Right hindlimb (tissue), 1 donor: ENCODE data around the gene KRT16.

ENCODE experiments used
- DNase-seq: peaks from one replicate; pipeline ENCODE4 v3.0.0-alpha.2; 2018

Gene KRT16

GRCh38 chr17:41612376-41613160 is at the start of gene KRT16:
Gene KRT16, minus strand, starts transcription at chr17:41612767. Its CDS starts 79 bp downstream, at chr17:41612688.
- peak; percentile 12 for DNase-seq

- no peak for DNase-seq
Measured at GRCh38 chr17:41660221-41660711, 47.7 kb upstream of the KRT16 start.

GRCh38 chr17:41659427-41660212 is 47.1 kb upstream of the KRT16 start:
- DNase-seq, result no peak

GRCh38 chr17:41658846-41659245 is 46.3 kb upstream of the KRT16 start:
- no peak for DNase-seq

GRCh38 chr17:41657936-41658335 is 45.4 kb upstream of the KRT16 start:
- DNase-seq, result no peak

- DNase-seq, result no peak
Measured at GRCh38 chr17:41657176-41657754, 44.7 kb upstream of the KRT16 start.

GRCh38 chr17:41656249-41657023 is 43.9 kb upstream of the KRT16 start:
- DNase-seq, result no peak

- no peak for DNase-seq
Measured at GRCh38 chr17:41655611-41656111, 43.1 kb upstream of the KRT16 start.

- no peak for DNase-seq
Measured at GRCh38 chr17:41654678-41655607, 42.4 kb upstream of the KRT16 start.

GRCh38 chr17:41653892-41654677 is 41.5 kb upstream of the KRT16 start:
- no peak for DNase-seq

GRCh38 chr17:41653421-41653820 is 40.9 kb upstream of the KRT16 start:
- no peak for DNase-seq

- no peak for DNase-seq
Measured at GRCh38 chr17:41652461-41652970, 39.9 kb upstream of the KRT16 start.

- peak; percentile 87 for DNase-seq
Measured at GRCh38 chr17:41651625-41652460, 39.3 kb upstream of the KRT16 start.

- no peak for DNase-seq
Measured at GRCh38 chr17:41650794-41651624, 38.4 kb upstream of the KRT16 start.

- no peak for DNase-seq
Measured at GRCh38 chr17:41649923-41650519, 37.5 kb upstream of the KRT16 start.

GRCh38 chr17:41648411-41649195 is 36.0 kb upstream of the KRT16 start:
- DNase-seq, result peak; percentile 91

GRCh38 chr17:41647940-41648410 is 35.4 kb upstream of the KRT16 start:
- peak; percentile 85 for DNase-seq
